NCI-H146 treated with DMSO at 0.1 percent for 48 hours (cell line): ENCODE measurements around the gene NUP160.
"Not testable (repeated sequence)": the region's sequence is repeated elsewhere in the genome, so short reads cannot be mapped to it uniquely, and the experiment has no call there.

Experiments
- DNase-seq: peaks from one replicate; lab custom pipeline; 2025; ENCODE audit not compliant: unreplicated experiment; lab: John Stamatoyannopoulos, UW

Gene NUP160

DNA sequence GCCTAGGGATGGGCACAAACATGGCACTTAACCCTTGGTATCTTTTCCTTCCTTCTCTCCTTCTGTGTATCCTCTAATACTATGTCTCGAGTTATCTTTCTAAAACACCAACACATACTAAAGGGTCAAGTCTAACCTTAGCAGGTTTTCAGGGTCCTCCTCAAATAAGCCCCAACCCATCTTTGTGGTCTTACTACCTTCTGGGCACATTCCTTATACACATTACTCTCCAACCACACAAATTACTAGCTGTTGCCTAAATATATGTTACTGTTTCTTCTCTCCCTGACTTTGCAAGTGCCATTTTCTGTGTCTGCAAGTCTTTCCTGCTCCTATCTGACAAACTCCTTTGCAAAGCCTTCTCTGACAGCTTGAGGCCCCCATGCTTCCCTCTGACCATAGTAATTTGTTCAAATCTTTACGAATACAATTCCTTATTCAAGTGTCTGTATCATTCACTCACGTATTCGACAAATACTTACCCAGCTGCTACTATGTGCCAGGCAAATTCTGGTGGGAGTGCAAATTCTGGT, 15.8 kb upstream of the NUP160 start:
- no peak for DNase-seq

DNA sequence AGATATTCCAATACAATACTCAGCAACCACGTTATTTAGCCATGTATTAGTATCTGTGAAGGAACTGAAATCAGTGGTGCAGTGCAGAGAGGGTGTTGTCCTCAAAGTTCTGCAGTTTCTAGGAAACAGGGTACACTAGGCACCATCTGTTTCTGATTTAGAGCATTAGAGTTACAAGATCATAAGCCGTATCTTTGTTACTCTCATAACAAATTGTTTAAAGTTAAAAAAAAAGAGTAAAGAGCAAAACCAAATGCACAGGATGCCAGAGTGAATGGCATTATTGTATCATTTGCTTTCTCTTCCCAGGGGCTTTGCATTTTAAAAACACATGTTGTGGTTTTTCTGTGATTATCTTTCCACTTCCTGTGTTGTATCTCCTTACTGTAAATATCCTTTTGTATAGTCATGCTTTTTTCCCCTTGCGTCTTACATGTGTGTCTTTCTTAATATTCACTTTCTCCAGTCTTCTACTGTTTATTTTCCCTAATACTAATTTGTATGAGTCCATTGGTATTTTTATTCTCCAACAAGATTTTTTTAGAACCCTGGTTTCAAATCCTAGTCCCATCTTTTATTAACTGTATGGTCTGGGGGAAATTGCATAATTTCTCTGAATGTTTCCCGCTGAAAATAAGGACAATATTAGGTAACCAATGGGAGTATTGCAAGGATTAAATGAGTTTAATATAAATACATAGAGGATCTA, 15.2 kb upstream of the NUP160 start:
- DNase-seq: no peak

DNA sequence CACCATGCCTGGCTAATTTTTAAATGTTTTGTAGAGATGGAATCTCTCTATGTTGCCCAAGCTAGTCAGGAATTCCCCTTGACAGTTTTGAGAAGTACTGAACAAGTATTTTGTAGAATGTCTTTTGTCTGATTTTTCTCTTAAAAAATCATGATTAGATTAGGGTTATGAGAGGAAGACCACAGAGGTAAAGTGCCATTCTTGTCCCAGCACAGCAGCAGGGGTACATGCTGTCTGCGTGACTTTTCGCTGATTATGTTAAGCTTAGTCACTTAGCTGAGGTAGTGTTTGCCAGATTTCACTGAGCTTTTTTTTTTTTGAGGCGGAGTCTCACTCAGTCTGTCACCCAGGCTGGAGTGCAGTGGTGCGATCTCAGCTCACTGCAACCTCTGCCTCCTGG, 13.6 kb upstream of the NUP160 start:
- DNase-seq: no peak

DNA sequence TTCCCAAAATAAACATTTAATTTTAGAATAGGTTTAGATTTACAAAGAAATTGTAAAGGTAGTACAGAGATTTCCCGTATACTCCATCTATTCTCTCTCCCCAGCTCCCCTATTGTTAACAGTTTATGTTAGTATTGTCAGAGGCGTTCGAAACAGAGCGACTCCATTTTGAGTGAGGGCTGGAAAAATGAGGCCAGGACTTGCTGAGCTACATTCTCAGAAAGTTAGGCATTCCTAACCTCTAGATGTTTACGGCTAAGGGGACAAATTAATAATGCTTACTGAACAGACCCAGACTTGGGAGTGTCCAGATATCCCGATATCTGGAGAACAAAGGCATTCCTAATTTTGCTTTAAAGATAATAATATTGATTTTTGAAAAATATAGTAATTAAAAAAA, 12.4 kb upstream of the NUP160 start:
- DNase-seq: no peak

DNA sequence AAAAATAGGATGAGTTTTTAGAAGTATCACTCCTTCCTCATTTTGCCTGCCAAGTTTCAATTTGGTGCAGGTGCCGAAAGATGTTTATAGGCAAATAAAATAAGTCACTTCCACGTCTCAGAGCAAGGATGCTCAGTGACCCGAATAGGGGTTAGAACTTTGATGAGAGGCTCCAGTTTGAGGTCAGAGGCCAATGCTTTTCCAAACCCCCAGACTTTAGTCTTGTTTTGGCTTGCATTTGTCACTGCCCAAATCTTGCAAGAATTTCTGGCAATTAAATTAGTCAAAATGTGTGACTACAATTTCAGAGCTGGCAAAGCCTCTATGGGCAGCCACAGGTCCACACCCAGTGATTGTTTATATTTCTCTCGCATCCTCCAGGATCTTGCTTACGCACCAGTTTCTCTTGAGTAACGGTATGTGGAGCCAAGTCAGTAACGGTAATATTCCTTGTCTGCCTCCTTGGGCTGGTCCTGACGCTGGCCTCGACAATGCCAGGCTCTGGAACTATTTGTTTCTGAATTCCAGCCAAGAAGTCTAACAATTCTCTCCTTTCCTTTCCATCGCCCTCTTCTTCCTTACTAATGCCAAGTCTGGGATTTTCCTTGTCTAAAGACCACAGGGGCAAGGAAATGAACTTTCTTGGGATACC, 9.9 kb upstream of the NUP160 start:
- DNase-seq: no peak

DNA sequence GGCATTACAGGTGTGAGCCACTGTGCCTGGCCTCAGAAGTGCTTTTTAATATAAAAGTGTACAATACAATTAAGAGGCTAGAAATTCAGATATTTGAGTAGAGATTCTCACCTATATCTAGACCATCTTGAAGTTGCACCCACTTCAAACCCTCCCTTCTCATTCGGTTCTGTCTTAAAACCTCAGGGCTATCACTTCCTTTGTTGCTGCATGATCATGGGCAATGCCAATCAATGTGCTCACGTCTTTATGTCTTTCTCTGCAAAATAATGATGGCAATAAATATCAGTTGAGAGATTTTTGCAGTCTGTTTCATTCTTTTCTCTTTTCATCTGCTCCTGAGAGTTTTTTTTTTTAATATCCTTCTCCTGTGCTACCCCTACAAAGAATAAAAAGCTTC, 9.3 kb upstream of the NUP160 start:
- DNase-seq: no peak

DNA sequence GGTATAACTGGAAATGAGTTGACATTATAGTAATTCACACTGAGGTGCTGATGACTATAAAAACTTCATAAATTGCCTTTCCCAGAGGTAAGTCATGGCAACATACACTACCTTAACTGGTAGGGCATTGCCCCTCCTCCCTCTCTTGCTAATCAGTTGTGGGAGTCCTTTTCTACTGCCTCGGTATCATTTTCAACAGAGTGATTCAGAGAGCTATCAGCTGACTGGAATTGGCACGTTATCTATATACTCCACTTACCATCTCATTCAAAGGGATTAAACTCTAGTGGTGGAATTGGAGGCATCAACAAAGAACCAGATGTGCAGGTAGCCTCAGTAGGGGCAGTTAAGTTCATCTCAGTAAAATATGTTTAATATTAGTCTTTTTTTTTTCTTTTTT, 8.0 kb upstream of the NUP160 start:
- DNase-seq: no peak

DNA sequence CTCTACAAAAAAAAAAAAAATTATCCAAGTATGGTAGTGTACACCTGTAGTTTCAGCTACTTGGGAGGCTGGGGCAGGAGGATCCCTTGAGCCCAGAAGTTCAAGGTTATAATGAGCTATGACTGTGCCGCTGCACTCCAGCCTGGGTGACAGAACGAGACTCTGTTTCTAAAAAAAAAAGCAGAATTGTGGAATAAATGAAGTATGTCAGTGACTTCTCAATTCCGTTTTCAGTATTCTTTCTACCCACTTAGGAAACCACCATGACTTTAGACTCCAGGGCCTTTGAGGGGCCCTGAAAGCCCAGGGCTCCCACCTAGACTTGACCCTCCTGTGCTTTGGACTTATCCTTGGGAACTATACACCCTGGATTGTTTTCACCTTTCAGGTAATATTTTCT, 6.5 kb upstream of the NUP160 start:
- DNase-seq: no peak

DNA sequence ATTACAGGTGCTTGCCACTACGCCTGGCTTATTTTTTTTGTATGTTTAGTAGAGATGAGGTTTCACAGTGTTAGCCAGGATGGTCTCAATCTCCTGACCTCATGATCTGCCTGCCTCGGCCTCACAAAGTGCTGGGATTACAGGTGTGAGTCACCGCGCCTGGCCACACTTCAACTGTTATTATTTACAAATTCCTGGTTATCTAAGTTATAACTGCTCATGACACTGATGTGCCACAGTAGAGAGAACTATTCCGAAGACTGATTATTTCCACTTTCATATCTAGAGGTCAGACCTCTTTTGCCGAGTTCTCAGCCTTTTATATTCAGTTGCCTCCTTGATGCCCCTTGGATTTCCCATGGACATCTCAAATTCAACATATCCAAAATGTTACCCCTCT, 3.9 kb upstream of the NUP160 start:
- no peak for DNase-seq

DNA sequence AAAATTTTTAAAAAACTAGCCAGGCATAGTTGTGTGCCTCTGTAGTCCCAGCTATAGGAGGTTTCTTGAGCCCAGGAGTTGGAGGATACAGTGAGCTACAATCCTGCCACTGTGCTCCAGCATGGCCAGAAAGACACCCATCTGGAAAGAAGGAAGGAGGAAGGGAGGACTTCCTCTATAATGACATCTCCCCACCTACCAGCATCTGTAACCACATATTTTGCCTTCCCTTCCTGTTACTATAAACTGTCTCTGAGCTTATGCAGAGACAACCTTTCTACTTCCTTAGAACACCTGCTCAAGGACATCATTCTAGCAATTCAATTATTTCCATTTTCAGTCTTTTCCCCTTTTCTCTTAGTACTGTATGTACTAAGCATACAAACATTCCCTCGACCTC, 2.2 kb upstream of the NUP160 start:
- DNase-seq: no peak

DNA sequence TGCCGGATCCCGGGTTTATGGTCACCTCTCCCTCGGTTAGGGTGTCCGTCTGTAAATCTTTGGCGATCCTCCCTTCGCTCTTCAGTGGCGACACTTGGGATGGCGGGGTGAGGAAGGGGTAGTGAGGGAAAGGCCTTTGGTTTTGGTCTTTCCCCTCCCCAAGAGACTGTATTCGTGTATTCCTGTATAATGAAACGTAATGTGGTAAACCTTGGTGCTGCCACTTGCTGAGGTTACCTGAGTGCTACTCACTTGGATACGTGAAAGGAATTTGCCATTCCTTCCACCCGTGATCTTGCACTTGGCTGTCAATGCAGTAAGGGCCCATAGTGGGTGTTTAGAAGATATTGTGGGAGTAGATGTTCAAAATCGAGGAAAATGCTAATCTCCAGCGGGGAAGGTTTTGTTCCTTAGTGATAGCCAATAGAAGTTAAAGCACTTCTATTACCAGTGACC, 578 bp upstream of the NUP160 start:
- no peak for DNase-seq

DNA sequence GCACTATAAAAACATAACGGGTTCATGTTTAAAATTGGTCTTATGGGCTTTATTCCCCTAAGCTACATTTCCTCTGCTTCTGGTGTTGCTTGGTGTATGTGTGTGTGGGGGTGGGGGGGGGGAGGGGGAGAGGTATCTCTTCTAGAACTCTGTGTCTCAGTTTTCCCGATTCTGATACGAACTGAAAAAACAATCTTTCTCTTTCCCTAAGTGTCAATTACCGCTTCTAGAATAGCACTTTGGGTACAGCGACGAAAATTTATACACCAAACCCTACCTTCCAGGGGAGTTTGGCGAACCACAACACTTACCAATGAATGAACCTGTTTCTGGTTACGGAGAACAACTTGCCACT, 636 bp downstream of the NUP160 start:
- DNase-seq: no peak

DNA sequence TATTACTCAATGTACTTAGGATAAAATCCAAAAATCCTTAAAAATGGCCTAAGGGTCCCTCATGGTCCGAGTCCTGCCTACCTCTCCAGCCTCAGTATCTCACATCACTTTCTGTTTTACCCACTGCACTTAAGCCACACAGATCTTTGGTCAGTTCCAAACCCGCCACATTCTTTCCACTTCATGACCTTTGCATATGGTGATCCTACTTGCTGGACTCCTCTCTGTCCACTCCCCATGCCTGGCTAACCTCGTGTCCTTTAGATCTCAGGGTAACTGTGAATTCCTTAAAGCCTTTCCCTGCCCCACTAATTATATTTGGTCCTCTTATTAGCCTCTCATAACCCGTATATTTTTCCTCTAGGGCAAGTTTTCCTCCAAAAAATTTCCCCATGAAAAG, 1.2 kb downstream of the NUP160 start:
- DNase-seq: no peak

DNA sequence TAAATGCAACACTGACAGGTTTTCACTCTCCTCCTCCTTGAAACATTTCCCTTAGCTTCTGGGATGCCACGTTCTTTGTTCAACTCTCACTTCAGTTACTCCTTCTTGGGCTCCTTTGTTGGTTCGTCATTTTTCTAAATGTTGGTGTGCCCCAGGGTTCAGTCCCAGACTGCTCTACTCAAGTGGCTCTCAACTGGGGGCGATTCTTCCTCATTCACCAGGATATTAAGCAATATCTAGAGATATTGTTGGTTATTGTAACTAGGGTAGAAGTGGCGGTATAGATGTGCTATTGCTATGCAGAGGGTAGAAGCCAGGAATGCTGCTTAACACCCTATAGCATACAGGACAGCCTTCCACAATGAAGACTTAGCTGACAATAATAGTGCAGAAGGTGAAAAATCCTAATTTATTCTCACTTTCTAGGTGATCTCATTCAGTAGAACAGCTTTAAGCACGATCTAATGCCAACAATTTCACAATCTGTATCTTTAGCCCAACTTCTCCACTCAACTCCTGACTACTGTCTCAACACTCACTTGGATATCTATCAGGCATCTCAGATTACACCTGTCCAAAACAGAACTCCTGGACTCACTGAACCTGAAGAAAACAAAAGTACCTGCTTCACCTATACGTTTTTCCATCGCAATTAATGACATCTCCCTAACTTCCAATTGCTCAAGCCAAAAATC, 4.6 kb downstream of the NUP160 start:
- no peak for DNase-seq

DNA sequence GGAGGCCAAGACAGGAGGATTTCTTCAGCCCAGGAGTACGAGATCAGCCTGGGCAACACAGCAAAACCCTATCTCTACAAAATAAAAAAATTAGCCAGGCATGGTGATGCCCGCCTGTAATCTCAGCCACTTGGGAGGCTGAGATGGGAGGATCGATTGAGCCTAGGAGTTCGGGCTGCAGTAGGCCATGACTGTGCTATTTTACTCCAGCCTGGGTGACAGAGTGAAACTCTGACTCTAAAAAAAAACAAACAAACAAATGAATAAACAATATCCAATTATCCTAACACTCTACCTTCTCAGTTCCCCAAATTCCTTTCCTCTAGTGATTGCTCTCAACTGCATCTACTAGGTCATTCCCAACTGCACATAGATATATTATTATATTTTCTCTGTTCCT, 5.4 kb downstream of the NUP160 start:
- DNase-seq: no peak

DNA sequence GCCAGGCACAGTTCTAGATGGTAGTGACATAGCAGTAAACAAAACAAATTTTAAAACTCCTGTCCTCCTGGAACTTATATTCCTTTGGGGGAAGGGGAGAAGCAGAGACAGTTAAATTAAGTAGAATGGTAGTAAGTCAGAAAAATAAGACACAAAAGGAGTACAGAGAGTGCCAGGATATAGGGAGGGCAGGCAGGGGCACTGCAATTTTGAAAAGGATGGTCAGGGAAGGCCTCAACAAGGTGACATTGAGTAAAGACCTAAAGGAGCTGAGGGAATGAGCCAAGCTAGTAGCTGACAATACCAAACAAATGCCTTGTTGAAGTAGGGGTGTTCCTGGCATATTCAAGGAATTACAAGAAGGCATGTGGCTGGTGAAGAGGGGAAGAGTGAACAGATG, 10.2 kb downstream of the NUP160 start:
- DNase-seq: no peak

DNA sequence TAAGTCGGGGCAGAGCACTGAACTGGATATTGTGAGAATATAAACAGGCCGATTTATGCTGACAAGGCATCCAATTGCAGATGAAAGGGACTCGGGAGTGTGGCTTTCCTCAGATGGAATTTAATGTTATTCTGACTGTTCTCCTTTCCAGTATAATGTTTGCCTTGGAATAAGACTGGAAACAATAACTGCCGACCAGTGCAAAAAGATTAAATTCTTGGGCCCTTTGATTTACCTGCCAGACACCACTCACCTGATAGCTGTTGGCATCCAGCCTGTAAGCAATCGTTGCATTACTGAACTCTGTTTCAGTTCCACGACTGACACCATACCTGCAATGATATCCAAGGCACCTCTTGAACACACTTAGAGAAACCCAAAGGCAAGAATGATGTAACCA, 10.9 kb downstream of the NUP160 start:
- no peak for DNase-seq

DNA sequence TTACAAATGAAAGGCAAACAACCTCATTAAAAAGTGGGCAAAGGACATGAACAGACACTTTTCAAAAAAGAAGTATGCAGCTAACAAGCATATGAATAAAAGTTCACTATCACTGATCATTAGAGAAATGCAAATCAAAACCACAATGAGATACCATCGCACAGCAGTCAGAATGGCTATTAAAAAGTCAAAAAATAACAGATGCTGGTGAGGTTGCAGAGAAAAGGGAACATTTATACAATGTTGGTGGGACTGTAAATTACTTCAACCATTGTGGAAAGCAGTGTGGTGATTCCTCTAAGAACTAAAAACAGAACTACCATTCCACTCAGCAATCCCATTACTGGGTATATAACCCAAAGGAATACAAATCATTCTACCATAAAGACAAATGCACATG, 18.1 kb downstream of the NUP160 start:
- not testable (repeated sequence) for DNase-seq

DNA sequence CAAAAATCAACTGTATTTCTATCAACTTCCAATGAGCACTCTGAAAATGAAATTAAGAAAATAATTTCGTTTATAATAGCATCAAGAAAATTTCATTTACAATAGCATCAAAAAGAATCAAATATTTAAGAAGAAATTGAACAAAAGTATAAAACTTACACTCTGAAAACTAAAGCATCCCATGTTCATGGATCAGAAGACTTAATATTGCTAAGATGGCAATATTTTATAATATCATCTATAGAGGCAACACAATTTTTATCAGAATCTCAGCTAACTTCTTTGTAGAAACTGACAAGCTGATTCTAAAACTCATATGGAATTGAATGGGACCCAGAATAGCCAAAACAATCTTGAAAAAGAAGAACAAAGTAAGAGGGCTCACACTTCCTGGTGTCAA, 19.9 kb downstream of the NUP160 start:
- no peak for DNase-seq

DNA sequence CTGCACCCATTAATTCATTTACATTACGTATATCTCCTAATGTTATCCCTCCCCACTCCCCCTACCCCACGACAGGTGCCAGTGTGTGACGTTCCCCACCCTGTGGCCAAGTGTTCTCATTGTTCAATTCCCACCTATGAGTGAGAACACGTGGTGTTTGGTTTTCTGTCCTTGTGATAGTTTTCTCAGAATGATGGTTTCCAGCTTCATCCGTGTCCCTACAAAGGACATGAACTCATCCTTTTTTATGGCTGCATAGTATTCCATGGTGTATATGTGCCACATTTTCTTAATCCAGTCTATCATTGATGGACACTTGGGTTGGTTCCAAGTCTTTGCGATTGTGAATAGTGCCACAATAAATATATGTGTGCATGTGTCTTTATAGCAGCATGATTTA, 25.5 kb downstream of the NUP160 start:
- DNase-seq: not testable (repeated sequence)

DNA sequence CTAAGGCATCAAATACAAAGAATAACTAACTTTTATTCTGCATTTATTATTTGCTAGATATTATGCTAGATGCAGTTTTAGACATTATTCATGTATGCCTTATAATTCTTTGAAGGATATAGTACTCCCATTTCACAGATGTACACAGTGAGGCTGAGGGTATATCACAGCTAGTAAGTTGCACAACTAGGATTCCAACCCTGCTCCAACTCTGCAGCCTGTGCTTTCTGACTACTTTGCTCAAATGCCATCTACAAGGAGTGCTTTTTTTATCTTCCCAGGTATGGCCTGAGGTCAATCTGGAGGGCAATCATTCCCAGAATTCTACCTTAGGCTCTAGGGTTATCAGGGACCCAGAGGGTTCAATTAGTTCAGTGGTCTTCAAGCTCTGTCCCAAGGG, 28.4 kb downstream of the NUP160 start:
- no peak for DNase-seq

DNA sequence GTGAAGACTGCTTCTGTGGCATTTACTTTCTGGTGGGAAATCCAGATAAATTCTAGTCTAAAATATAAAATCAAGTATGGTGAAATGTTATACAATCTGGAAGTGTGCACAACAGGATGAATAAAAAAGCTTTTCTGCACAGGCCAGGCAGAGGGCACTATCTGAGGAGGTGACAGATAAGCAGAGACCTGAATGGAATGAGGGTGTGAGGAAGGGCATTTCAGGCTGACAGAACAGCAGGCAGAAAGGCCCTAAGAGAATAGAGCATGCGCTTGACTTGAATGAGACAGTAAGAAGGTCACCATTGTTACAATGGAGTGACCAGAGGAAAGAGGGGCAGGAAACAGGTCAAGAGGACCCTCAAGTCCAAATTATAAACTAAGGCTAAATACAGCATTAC, 47.4 kb downstream of the NUP160 start:
- DNase-seq: no peak
